OCI-LY1 (cell line): Measurements from ENCODE around the gene POLG2.

Source experiments
- H2AFZ ChIP-seq: fragments of 200-600 bp; sonication (generic), shearing (Covaris generic); 2 replicates; pipeline ENCODE4 v1.6.0; 2014; ENCODE audit warnings: antibody characterized with exemption, mild to moderate bottlenecking, low read length
- H3F3A ChIP-seq: fragments of 200-600 bp; sonication (generic), shearing (Covaris generic); 2 replicates; pipeline ENCODE4 v1.6.0; 2014; ENCODE audit warnings: mild to moderate bottlenecking, antibody characterized with exemption, low read length, moderate library complexity; ENCODE audit not compliant: insufficient read depth
- H3K27ac ChIP-seq: fragments of 200-600 bp; sonication (generic); 2 replicates; pipeline ENCODE4 v1.5.1; 2014; ENCODE audit warnings: low read length, mixed run types, mild to moderate bottlenecking, low read depth; ENCODE audit not compliant: poor library complexity, severe bottlenecking
- H3K27me3 ChIP-seq: fragments of 200-600 bp; sonication (generic); 2 replicates; pipeline ENCODE4 v1.6.0; 2014; ENCODE audit warnings: antibody characterized with exemption, mild to moderate bottlenecking, low read length, moderate library complexity; ENCODE audit not compliant: insufficient read depth
- H3K36me3 ChIP-seq: fragments of 200-600 bp; sonication (generic); 2 replicates; pipeline ENCODE4 v1.6.1; 2014; ENCODE audit warnings: mild to moderate bottlenecking, antibody characterized with exemption, low read length, moderate library complexity, mixed read lengths; ENCODE audit not compliant: insufficient read depth
- H3K4me1 ChIP-seq: fragments of 200-600 bp; sonication (generic); 2 replicates; pipeline ENCODE4 v1.5.1; 2014; ENCODE audit warnings: mild to moderate bottlenecking, low read length, moderate library complexity; ENCODE audit not compliant: insufficient read depth, severe bottlenecking
- H3K4me2 ChIP-seq: fragments of 200-600 bp; sonication (generic), shearing (Covaris generic); 2 replicates; pipeline ENCODE4 v1.6.1; 2014; ENCODE audit warnings: low read length
- H3K4me3 ChIP-seq: fragments of 200-600 bp; sonication (generic); 2 replicates; pipeline ENCODE4 v1.5.1; 2014; ENCODE audit warnings: low read length, low read depth, mild to moderate bottlenecking, mixed read lengths; ENCODE audit not compliant: poor library complexity, severe bottlenecking
- H3K79me2 ChIP-seq: fragments of 200-600 bp; shearing (Covaris generic); 2 replicates; pipeline ENCODE4 v1.6.1; 2016; ENCODE audit warnings: mixed run types, low read length, mixed read lengths; ENCODE audit not compliant: insufficient read depth
- H3K9ac ChIP-seq: fragments of 200-600 bp; sonication (generic), shearing (Covaris generic); 2 replicates; pipeline ENCODE4 v1.6.1; 2014; ENCODE audit warnings: mild to moderate bottlenecking, low read length, mixed read lengths
- H3K9me2 ChIP-seq: fragments of 200-600 bp; sonication (generic), shearing (Covaris generic); 2 replicates; pipeline ENCODE4 v1.6.1; 2014; ENCODE audit warnings: low read depth, mild to moderate bottlenecking, low read length, mixed read lengths
- H3K9me3 ChIP-seq: fragments of 200-600 bp; shearing (Covaris generic); 2 replicates; pipeline ENCODE4 v1.6.1; 2014; ENCODE audit warnings: low read length, mixed read lengths
- H4K20me1 ChIP-seq: fragments of 200-600 bp; sonication (generic), shearing (Covaris generic); 2 replicates; pipeline ENCODE4 v1.6.0; 2016; ENCODE audit warnings: mild to moderate bottlenecking, low read length; ENCODE audit not compliant: insufficient read depth
- CTCF ChIP-seq: fragments of 200-600 bp; sonication (generic), shearing (Covaris generic); IDR thresholded peaks from 2 replicates; pipeline ENCODE4 v1.5.1; 2017; ENCODE audit warnings: mild to moderate bottlenecking, antibody characterized with exemption, low read length, moderate library complexity, mixed read lengths
- EZH2 ChIP-seq: fragments of 200-600 bp; sonication (generic), shearing (Covaris generic); IDR thresholded peaks from 2 replicates; pipeline ENCODE4 v1.8.0; 2017; ENCODE audit warnings: borderline replicate concordance, mixed run types, mild to moderate bottlenecking, antibody characterized with exemption, low read length, moderate library complexity, mixed read lengths

Gene POLG2

DNA sequence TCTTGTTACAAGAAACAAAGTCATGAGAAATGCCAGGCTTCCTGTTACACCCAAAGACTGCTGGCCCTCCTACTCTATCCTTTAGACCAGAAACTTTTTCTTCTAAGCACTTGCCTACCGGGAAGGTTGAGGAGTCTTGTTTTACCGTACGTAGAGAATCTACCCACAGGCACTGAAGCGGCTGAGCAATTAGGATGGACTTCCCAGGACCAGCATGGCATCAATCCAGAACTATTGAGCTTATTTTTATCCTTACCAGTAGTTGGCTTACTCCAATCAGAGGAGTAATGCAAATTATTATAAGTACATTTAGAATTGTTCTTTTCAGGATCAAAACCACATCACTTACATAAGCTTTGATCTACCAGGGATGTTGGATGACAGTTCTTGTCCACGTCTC lies 35.6 kb upstream of the POLG2 start:
- no peak overlapping the region for H3K4me2 ChIP-seq
- H3K9me2 ChIP-seq: no peaks in the 10 kb centered on the region
- no peaks in the 10 kb centered on the region for H4K20me1 ChIP-seq
- no peak for TF ChIP-seq CTCF
- no peak for TF ChIP-seq EZH2
- peaks cover 96% of the 10 kb centered on the region for H3K36me3 ChIP-seq
- H3K79me2 ChIP-seq: no peaks in the 10 kb centered on the region
- H3K4me3 ChIP-seq: no peak overlapping the region
- H3K27me3 ChIP-seq: no peaks in the 10 kb centered on the region
- H2AFZ ChIP-seq: no peak overlapping the region
- no peaks in the 10 kb centered on the region for H3F3A ChIP-seq
- H3K4me1 ChIP-seq: no peaks in the 10 kb centered on the region
- no peak overlapping the region for H3K9ac ChIP-seq
- H3K27ac ChIP-seq: no peak overlapping the region
- H3K9me3 ChIP-seq: no peaks in the 10 kb centered on the region

DNA sequence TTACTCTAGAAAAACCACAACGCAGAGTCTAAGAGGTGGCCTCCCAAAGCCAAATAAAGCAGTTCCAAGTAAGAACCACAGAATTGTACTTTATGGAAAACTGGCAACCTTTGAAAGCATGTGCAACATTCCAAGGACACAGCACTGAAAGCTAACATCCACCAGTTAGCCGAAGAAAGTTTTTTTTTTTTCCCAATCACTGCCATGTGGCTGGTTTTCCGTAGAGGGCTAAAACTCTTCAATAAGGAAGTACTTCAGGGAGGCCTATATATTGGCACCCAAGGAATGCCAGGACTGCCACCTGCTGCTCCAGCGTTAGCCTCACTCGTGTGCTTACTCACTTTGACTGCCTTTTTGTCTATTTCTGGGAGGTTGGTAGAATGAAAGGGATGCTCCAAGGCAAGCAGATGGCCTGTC lies 35.1 kb upstream of the POLG2 start:
- Histone ChIP-seq H3F3A (no peaks in the 10 kb centered on the region), H3K4me3 (no peak overlapping the region), H3K4me1 (no peaks in the 10 kb centered on the region), H3K4me2 (no peak overlapping the region), H3K9me2 (no peaks in the 10 kb centered on the region), H3K27me3 (no peaks in the 10 kb centered on the region), H4K20me1 (no peaks in the 10 kb centered on the region), H3K36me3 (peaks cover 93% of the 10 kb centered on the region), H3K79me2 (no peaks in the 10 kb centered on the region), H2AFZ (no peak overlapping the region), H3K27ac (no peak overlapping the region), H3K9ac (no peak overlapping the region), H3K9me3 (no peaks in the 10 kb centered on the region)
- TF ChIP-seq EZH2: no peak
- TF ChIP-seq CTCF: no peak

DNA sequence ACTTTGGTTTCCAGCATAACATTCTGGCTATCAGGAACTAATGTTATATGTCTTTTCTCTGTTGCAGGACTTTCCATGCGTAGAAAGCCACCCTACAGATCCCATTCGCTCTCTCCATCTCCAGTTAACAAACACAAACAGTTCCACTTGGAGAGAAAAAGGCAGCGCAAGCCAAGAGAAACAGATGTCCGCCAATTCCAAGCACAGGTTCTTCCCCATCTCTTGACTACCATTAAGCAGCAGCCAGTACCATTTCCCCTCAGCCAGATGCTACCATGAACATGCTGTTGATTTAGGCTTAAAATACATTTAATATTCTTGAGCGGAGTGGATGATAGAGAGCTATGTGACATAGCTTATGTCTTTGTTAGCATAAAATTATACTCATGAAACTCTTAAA lies 32.4 kb upstream of the POLG2 start:
- Histone ChIP-seq H3K4me3 (no peak overlapping the region), H3K27ac (no peak overlapping the region), H3K27me3 (no peaks in the 10 kb centered on the region), H2AFZ (no peak overlapping the region), H3K79me2 (no peaks in the 10 kb centered on the region), H3K4me1 (no peaks in the 10 kb centered on the region), H4K20me1 (no peaks in the 10 kb centered on the region), H3K4me2 (no peak overlapping the region), H3K36me3 (peaks cover 89% of the 10 kb centered on the region), H3K9me3 (no peaks in the 10 kb centered on the region), H3F3A (no peaks in the 10 kb centered on the region), H3K9me2 (no peaks in the 10 kb centered on the region), H3K9ac (no peak overlapping the region)
- TF ChIP-seq CTCF (no peak), EZH2 (no peak)
